ENCODE measurements around the gene STXBP2. TPM values are rescaled to one million over a fixed set of nuclear protein-coding genes. Genes with fewer than 3 reads are reported as not detected.

The STXBP2 gene
- polyA plus RNA-seq, 1 of the 3 experiments (the other 2 are of a cell fraction), result 4.7 TPM

GRCh38 chr19:7694499-7694898 lies 57.6 kb downstream of the STXBP2 start (continued):
- TF ChIP-seq, protein P1, sequence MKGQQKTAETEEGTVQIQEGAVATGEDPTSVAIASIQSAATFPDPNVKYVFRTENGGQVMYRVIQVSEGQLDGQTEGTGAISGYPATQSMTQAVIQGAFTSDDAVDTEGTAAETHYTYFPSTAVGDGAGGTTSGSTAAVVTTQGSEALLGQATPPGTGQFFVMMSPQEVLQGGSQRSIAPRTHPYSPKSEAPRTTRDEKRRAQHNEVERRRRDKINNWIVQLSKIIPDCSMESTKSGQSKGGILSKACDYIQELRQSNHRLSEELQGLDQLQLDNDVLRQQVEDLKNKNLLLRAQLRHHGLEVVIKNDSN (IDR thresholded peaks at IDR 0.05; ENCODE audit: borderline replicate concordance, low read depth), result no peak
- no peak for TF ChIP-seq CHD2 (IDR thresholded peaks at IDR 0.05; ENCODE audit: low read length, partially characterized antibody)
- no peak for TF ChIP-seq NRF1 (IDR thresholded peaks at IDR 0.05; ENCODE audit: low read depth, low read length)

Small RNA genes within 50 kb of the gene (small RNA-seq; reads per million reads assigned to genes)
- 0 reads per million in 7 experiments for gene MIR6792

Other genes with a start within 250 kb of the STXBP2 start
- 6.1 and 6.4 TPM in 2 replicates for gene PEX11G, start 148.1 kb upstream of the STXBP2 start, polyA plus RNA-seq (2012; rRNA removed)
- 29.7 and 49.3 TPM in 2 replicates for gene ZNF358, start 121.0 kb upstream of the STXBP2 start, polyA plus RNA-seq (2012; rRNA removed)
- 28.4 and 28.9 TPM in 2 replicates for gene MCOLN1, start 114.5 kb upstream of the STXBP2 start, polyA plus RNA-seq (2012; rRNA removed)
- gene PNPLA6, start 101.4 kb upstream of the STXBP2 start, polyA plus RNA-seq (2012; rRNA removed), result 40.5 and 90.5 TPM in 2 replicates
- gene CAMSAP3, start 41.2 kb upstream of the STXBP2 start, polyA plus RNA-seq (2012; rRNA removed), result 0.05 and 0.08 TPM in 2 replicates
- 36.5 and 43.3 TPM in 2 replicates for gene XAB2, start 7.6 kb upstream of the STXBP2 start, polyA plus RNA-seq (2012; rRNA removed)
- gene PET100, start 7.3 kb upstream of the STXBP2 start, polyA plus RNA-seq (2012; rRNA removed), result 48.1 and 54.0 TPM in 2 replicates
- gene PCP2, start 3.4 kb upstream of the STXBP2 start, polyA plus RNA-seq (2012; rRNA removed), result not detected in 2 replicates
- gene RETN, start 31.9 kb downstream of the STXBP2 start, polyA plus RNA-seq (2012; rRNA removed), result not detected in 2 replicates
- gene MCEMP1, start 40.0 kb downstream of the STXBP2 start, polyA plus RNA-seq (2012; rRNA removed), result not detected in 2 replicates
- gene TRAPPC5, start 43.7 kb downstream of the STXBP2 start, polyA plus RNA-seq (2012; rRNA removed), result 44.1 and 49.4 TPM in 2 replicates
- not detected in 2 replicates for gene FCER2, start 65.0 kb downstream of the STXBP2 start, polyA plus RNA-seq (2012; rRNA removed)
- gene CLEC4G, start 95.0 kb downstream of the STXBP2 start, polyA plus RNA-seq (2012; rRNA removed), result not detected in 2 replicates
- gene CD209, start 110.4 kb downstream of the STXBP2 start, polyA plus RNA-seq (2012; rRNA removed), result not detected in 2 replicates
- not detected in 2 replicates for gene CLEC4M, start 126.1 kb downstream of the STXBP2 start, polyA plus RNA-seq (2012; rRNA removed)
- gene EVI5L, start 193.1 kb downstream of the STXBP2 start, polyA plus RNA-seq (2012; rRNA removed), result 8.5 and 9.7 TPM in 2 replicates
- 0.10 and 0.18 TPM in 2 replicates for gene PRR36, start 237.3 kb downstream of the STXBP2 start, polyA plus RNA-seq (2012; rRNA removed)